HG03575 (cell line): ENCODE results near the gene CFAP57.

Experiments used
- ATAC-seq: cut with Tn5 transposase; IDR thresholded peaks from one replicate; pipeline ENCODE4 v1.9.1; 2021; ENCODE audit not compliant: unreplicated experiment, insufficient number of reproducible peaks, low FRiP score; ENCODE audit errors: extremely low read depth

CFAP57 gene

DNA sequence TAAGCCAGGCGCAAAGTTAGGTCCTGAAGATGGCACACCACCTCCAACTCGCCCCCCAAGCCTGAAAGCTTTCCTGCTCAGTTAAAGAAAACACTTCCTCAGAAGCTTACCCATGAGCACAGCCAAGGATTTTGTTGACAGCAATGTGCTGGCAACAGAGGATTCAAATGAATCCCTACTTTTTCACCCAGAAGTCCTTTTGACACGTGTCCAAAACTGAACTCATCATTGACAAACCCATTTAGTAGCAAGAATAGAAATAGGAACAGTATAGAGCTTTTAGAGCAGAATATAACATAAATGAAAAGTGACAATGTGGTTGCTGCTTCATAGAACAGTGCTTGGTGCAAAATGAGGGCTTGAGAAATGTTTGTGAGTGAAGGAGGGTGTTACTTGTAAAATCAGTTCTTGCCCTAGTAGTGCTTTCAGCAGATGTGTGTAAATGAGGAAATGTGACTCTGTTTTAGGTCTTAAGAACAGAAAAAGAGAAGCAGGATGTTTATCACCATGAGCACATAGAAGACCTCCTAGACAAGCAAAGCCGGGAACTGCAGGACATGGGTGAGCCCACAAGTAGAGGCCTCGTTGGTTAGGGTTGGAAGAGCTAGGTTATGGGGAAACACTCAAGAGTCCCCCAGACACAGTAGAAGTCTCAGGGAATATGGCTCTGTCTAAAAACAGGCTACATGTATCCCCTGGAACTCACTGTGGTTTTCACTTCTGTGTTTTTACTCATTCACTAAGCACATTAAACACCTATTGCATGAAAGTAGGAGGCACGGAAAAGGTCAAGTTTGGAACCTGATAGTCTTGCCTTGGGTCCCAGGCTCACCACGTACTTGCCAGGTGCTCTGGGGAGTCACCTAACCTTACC, 49.0 kb downstream of the CFAP57 start:
- peak; percentile 80 for ATAC-seq

DNA sequence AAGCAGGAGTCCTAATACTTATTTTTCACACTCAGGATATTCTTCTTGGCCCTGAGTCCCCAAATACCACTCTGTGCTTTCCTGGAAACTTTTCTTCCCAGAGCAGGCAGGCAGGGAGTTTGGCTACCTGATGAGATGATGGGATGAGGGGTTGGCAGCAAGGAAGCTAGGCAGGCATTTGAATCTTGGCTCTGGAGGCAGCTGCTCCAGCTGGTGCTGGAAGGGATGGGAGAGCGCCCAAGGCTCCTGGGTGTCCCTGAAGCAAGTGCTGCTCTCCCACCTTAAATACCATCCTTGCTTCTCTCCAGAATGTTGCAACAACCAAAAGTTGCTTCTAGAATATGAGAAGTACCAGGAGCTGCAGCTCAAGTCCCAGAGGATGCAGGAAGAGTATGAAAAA, 49.7 kb downstream of the CFAP57 start:
- no peak for ATAC-seq

DNA sequence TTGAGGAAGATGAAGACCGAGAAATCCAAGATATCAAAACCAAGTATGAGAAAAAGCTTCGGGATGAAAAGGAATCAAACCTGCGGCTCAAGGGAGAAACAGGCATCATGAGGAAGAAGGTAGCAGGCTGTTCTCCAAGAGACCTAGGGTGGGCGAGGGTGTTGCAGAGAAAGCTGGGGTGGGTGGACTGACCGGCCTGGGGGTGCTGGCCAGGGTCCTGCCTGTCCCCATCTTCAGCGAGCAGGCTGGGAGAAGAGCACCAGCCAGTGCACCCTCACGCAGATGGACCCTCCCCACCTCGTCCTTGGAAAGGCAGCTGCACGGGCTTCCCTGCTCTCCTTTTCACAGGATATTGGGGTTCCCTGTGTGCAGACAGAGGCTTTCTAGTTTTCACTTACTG, 50.7 kb downstream of the CFAP57 start:
- no peak for ATAC-seq

DNA sequence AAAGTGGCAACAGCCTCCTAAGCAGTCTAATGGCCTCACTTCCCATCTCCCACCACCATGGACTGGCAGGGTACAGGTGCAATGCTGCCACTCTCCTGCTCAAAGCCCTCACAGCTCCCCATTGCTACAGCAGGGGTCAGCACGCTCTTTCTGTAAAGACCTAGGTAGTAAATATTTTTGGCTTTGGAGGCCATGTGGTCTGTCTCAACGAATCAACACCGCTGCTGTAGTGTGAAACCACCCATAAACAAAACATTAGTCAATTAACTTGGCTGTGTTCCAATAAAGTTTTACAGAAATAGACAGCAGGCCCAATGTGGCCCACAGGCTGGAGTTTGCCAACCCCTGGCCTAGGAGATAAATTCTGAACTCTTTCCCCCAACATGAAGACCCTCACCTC, 53.0 kb downstream of the CFAP57 start:
- ATAC-seq: no peak

DNA sequence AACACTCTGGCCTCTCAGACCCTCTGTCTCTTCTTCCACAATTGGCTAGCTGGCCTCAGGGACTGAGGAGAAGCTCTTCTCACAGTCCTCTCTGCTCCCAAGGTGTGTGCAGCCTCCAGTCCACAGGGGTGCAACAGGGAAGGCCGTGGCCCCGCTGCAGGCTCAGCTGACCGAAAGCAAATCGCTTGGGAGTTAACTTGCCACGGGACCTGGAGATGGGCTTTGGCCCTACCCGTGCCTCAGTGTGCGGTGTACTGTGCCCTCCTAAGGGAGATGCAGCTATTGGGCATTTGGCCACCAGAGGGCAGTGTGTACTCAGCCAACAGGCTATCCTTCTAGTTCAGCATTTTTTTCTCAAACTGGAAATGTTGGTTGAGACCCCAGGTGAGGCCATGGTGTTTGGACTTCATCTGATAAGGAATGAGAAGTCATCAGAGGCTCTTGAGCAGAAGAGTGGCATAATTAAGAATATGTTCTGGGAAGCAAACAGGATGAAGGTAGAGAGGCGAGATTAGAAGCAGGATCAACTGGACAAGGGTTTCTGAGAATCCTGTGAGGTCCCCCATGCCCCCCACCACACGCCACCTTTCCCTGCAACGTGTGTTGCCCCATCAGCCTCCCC, 55.1 kb downstream of the CFAP57 start:
- no peak for ATAC-seq

DNA sequence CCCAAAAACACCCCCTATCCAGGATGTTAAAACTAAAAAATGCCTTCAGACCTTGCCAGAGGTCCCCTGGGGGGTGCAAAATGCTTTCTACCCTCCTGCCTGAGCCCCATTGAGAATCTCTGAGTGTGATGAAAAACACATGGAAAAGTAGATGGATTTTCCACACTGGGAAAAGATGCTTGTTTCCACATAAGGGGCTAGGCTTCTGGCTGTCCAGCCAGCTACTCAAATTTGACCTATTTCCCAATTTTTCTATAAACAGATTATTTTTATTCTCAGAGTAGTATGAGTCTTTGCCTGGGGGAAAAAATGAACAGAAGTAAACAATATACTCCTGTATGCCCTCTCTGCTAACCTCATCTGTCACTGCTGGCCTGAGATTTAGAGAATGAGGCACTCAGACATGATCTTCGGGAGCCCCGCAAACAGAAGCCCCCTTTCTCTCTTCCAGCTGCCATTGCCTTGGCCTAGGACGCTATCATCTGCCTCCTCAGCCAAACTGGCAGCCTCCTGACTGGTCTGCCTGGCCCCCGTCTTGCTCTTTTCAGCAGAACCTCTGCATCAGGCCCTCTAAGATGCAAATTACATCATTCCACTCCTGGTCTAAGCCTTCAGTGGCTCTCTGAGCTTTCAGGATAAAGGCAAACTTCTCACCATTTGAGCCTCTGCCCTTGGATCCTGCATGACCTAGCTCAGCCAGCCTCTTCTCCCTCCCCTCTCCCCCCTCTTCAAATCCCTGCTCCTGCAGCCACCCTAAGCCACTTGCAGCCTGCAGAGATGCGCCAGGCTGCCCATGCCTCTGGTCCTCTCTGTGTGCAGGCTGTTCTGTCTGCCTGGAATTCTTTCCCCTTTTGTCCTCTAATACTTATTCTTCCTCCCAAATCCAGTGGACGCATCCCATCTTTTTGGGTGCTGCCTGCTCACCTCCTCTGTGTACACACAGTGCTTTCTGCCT, 58.0 kb downstream of the CFAP57 start:
- no peak for ATAC-seq

DNA sequence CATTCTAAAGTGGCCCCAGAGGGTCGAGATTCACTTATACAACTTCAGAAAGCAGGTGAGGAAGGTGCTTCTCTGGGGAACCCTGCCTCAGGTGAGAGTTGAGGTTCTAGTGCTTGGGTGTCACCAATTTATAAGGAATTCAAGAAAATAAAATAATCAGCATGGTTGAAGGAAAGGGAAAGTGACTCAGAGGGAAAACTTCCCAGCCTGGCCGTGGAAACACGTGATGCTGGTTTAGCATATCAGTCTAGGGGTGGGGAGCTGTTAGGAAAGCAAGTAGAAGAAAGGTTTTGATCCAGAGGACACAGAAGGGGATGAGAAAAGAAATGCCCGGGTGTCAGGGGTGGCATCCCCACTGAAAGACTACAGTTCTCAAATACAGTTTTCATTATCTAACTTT, 59.9 kb downstream of the CFAP57 start:
- no peak for ATAC-seq

DNA sequence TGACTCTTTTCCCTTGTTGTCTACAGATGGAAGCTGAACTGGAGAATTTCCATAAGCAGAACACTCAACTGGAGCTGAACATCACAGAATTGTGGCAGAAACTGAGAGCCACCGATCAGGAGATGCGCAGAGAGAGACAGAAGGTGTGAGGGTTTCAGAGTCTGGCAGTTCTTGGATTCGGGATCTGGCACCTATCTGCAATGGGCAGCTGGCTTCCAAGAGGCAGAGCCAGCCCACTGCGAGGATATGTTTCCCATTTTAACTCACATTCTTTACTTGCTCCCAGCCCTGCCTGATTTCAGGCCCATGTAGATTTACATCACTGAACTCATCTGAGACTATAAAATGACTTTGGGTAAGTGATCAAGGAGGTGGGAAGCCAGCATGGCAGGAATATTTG, 60.4 kb downstream of the CFAP57 start:
- no peak for ATAC-seq

DNA sequence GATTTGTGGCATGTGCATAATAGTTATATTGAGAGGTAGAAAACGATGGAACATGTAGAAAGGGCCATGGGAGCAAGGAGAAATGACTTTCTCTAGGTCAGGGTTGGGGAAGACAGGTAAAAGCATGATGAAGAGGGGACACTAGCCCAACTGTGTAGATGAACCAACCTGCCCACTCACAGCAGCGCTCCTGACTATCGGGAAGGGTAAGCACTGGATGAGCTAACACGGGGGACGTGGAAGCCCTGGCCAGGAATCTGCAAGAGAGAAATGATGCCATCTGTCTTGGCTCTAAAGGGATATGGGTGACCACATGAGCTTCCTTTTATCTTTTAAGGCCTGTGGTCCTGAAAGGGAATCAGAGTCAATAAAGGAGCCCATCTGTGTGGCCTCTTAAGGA, 61.5 kb downstream of the CFAP57 start:
- ATAC-seq: no peak

DNA sequence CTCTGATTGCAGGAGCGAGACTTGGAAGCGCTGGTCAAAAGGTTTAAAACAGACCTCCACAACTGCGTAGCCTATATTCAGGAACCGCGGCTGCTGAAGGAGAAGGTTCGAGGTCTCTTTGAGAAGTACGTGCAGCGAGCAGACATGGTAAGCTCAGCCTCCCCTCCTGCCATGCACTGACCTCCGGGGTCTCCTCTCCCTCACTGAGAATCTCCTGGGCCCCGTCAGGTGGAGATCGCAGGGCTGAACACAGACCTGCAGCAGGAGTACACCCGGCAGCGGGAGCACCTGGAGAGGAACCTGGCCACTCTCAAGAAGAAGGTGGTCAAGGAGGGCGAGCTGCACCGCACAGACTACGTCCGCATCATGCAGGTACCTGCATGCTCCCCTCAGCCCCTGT, 62.1 kb downstream of the CFAP57 start:
- ATAC-seq: no peak

DNA sequence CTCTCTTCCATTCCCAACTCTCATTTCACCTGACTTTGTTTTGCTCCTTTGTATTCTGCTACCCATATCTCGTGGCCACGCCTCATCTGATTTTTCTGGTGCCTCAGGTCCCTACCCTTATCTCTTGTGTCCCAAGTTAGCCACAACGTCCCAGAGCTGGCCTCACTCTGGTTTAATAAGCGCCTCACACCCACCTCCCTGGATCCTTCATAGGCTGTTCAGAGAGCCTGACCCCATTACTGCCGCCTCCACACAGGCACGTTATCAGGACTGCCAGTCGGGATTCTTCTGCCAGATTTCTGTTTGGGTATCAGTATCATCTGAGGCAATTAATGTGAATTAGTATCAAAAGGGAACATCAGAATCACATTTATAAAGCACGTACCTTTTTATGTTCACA, 62.9 kb downstream of the CFAP57 start:
- ATAC-seq: no peak

DNA sequence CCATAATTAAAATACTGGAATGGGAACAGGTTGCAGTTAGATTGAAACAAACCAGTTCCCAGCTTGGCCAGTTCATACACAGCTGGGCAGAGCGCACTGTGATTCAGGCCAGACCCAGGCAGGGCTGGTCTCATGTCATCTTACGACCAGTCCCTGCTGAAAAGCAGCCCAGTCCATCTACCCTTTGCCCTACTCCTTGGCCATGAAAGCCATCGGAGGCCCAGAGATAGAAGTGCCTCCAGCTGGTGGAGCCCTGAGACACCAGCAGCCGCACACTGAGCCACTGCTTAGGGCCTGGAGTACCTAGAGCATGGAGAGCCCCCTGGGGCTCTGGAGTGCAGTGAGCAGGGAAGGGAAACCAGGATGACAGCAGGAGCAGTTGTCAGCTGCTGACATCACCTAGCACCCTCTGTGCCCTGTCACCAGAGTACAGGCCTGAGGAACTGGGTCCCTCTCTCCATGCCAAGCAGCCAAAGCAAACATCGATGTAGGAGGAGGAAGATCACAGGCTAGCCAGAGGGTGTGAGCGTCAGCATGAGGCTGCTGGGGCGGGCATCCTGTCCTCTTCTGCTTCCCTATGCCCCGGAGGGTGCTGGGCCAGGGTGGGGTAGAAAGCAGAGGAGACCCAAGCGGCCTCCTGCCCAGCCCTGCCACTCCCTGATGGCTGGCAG, 63.5 kb downstream of the CFAP57 start:
- ATAC-seq: no peak

DNA sequence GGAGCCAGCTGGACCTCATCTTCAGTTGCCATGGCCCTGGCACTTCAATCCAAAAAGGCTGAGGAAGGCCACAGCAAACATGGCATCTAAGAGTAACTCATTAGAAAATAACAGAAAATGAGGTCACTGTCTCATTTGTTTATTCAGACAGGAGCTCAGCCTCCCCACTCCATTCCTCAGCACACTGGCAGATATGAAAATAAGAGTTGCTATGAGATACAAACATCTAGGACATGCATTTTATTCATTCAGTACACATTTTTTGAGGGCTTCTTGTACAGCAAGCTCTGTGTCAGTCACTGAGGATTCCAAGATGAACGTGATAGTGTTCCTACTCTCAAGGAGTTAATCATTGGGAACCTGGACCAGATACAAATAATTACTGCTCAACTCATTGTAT, 65.0 kb downstream of the CFAP57 start:
- no peak for ATAC-seq

DNA sequence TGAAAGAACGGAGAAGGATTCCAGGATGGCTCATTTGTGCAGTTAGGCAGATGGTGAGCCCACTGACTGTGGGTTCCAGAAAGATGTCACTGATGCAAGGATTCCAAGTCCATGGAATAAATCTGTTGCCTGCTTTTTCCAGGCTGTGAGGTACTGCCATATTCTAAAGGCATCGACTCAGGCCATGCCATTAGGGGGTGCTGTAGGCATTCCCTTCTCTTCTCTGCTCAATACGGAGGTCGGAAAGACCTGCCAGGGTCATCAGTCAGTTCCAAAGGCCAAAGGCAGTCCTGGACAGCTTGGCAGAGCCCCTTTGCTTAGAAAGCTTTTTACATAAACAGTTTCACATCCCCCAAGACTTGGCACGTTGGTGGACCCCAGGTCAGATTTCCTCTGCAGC, 66.0 kb downstream of the CFAP57 start:
- ATAC-seq: no peak

DNA sequence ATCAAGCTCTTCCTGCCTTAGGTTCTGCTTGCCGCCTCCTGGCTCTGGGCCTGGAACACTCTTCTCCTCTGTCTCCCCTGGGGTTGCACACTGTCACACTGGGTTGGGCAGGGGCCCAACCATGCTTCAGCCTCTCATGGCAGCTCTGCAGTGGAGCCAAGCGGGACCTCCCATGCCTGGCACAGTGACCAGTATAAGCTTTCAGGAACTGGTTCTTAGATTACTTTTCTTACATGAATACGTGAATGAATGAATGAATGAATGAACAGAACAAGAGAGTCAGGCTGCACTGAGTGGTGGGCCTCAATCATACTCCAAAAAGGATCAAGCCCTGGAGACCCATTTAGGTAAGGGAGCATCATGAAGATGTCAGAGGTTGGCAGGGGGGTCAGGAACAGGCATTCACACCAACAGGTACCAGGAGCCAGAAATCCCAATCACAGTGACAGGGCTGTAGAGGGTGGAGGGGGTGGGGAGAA, 66.9 kb downstream of the CFAP57 start:
- no peak for ATAC-seq

DNA sequence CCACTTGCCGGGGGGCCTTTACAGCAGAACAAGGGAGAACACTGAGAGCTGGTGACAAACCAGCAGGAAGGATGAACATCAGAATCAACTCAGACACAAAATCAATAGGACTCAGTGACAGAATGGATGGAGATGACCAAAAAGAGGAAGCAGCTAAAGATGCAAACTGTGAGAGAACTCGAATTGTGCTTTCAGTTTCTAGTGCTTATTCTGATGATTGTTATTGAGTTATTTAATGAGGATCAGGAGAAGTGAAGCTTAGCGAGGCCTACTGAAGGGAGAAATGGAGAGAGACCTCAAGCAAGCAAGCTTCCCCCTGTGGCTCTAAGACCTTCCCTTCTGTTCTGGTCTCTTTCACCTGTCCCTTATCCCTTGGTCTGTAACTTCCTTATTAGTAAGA, 67.4 kb downstream of the CFAP57 start:
- peak; percentile 56 for ATAC-seq

DNA sequence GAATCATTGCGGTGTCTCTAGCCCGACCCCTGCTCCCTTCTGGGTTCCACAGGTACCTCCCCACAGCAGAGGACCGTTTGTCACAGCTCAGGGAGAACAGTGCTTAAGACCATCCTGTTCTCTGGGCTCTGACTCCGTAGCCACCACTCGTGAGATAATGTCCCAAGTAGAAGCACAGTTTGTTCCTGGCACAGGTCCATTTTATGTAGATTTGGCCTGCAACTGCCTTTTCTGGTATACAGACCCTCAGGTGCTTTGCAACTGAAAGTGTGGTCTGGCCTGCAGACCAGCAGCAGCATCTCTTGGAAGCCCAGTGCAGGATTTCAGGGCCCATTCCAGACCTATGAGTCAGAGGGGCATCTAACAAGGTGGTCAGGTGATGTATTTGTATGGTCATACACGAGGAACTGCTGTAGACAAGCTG, 69.3 kb downstream of the CFAP57 start:
- ATAC-seq: no peak

DNA sequence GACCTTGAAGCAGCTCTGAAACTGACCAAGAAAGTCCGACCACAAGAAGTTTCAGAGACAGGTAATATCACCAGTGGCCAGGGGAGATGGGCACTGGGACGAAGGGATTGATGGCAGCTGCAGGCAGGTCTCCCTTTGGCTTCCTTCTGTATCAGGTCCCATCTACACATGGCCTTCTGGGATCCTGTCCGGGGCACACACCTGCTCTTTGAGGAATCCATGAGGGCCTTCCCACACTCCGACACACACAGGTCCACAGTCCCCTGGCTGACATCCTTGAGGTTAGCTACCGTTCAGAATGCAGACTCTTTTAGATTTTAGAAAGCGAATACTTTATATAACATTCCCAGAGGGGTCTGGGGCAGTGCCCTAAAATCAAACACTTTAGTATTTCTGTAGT, 71.2 kb downstream of the CFAP57 start:
- ATAC-seq: no peak
